Measurements from ENCODE around the gene NPAS3.

Gene NPAS3

DNA sequence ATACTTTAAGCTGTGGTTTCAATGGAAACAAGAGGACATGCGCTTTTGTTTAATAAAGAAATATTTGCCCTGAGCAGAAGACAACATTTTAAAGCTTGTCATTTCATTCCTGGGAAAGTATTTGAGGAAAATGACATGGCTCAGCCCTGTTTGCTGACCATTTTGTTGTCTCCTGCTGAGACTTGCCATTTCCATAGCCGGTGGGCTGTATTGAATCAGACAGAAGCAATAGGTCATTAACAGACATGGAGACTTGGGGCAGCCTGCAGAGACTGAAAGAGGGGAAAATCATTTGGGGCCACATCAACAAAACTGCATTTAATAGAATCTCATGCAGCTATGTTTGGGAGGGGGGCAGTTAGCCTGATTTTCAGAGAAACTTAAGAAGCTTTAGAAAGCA is 443.0 kb downstream of the NPAS3 start:
- DNase-seq: no peak

DNA sequence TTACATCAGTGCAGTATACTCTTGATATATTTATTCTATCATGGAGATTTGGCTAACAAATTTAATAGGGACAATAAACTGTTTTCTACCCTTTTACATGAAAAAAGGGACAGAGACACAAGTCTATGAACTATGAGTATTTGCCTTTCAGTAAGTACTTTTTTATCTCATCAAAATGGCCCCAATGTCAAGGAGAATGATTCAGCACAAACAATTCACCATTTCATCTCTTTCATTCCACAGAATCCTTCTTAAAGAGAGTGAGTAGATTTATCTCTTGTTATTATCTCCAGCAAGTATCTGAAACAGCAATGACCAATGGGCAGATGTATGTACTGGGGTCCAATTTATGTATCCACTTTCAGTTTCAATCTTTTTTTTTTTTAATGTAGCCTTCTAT is 447.5 kb downstream of the NPAS3 start:
- no peak for DNase-seq

DNA sequence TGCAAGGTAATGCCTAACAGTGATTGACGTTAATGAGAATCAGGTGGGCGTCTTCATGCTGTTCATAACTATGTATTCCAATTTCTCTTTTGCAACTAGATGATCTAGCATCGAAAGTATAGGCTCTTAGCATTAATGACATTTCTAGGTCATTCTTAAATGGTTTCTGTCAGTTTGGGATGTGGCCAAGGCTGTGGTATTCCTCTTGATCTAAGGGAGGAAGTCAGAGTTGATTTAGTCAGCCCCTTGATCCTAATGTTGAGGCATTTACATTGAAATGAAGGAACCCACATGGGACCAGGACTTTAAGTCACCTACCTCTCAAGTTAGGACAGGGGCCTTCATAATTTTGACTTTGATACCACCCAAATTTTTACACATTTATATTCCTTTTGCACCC is 448.1 kb downstream of the NPAS3 start:
- DNase-seq: no peak

DNA sequence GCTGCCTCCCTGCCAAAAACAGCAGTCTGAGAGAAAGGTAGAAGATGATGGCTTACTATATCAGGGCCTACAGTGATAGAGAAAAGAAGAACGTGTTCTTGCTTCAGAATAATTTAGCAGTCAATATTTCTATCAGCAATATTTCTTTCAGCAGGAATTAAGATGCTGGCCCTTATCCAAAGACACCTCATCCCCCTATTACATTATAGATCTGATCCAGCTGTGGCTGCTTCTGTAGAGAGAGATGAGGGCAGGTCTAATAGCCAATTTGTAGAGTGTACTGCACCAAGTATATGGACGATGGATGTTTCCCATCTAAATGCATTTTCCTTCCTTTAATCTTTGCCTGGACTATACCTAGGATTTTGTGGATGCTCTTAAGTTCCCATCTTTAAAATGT is 451.7 kb downstream of the NPAS3 start:
- DNase-seq: no peak

DNA sequence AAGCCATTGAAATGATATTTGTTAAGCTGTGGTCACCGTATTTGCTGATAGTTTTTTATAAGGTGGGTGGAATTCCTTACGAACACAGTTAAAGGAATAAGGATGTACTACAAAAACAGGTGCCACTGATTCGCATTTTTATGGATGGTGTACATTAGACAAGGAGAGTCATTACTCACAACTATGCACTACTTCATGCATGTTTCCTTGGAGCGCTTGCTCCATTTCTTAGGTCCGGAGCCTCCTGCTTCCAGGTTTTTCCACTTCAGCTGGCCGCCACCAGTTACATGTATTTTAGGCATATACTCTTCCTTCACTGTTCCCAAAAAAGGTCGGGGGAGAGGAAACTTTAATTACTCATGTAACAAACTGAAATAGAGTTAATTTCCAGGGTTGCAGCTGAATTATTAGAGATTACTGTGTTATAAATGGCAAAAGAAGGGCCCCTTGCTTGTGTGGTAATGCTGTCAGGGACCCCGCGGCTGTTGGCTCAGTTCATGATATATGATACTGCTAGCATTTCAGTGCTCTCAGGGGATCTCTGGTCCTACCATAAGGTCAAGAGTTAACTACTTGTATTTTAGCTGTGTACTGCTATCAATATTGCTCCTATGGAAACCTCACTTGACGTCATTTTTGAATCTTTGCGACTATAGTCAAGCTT is 454.7 kb downstream of the NPAS3 start:
- DNase-seq: peak; percentile 5

DNA sequence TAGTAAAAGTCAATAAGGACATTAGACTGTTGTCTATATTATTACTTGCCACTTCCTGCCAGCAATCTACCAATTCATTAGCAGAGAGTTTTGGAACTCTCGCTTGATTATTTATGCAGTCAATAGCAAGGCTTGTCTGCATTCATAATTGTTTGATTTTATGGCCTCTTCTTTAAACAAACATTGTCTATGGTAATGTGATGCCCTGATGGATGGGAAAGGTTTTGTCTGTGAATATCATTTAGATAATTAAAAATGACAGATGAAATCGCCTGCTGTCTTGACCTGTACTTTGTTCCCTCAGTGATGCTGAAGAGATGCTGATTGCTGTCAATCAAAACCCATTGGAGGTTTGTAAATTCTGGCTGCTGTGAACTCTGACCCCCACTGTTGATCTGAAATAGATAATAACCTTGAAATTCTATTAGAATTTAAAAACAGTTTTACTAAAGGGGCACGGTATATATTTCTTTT is 455.3 kb downstream of the NPAS3 start:
- no peak for DNase-seq

DNA sequence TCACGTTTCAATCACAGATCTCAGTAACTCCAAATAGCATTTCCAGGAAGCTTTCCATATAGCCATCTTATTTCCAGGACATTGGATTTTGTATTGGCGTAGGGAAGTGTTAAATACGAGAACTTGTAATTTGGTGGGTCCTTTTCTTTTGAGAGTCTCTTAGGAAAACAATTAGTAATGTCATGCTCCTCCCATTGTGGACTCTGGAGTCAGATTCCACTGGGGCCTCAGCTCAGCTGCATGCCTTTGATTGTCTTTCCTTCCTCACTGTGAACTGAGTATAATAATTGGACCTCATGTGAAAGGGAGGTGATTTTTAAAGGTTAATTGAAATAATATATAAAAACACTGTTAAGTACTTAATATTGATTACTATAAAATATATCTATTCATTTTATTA is 462.6 kb downstream of the NPAS3 start:
- no peak for DNase-seq

DNA sequence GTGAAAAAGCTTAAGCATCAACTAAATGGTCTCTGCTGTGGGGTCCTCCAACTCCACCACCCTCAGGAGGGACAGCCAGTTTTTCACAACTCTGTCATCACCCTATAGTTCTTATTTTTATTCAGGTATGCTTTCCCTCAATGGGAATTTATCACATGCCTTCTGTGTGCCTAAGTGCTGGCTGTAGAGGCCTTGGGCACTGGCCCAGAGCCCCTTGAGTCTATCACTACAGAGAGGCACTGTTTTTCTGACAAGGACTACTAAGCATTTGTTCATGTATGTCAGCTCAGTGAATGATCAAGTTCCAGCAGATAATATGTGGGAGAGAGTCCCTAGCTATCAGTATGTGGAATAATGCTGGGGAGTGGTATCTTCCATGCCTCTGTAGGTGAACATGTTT is 463.9 kb downstream of the NPAS3 start:
- no peak for DNase-seq

DNA sequence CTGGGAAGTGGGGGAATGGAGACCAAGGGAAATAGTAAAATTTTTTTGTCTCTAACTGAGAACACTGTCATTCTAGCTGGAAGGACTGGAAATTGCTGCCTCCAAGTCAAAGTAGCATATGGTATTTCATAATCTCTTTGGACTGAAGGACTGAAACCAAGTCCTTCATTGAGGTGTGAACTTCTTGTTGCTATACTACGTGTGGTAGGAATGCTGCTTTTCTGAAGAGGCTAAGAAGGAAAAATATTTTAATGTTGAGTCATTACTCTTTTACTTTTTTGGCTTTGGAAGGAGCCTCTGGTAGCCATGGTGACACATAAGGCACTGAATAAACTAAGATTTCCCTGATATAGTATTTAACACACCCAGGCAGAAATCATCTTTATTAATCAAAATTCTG is 465.4 kb downstream of the NPAS3 start:
- no peak for DNase-seq

DNA sequence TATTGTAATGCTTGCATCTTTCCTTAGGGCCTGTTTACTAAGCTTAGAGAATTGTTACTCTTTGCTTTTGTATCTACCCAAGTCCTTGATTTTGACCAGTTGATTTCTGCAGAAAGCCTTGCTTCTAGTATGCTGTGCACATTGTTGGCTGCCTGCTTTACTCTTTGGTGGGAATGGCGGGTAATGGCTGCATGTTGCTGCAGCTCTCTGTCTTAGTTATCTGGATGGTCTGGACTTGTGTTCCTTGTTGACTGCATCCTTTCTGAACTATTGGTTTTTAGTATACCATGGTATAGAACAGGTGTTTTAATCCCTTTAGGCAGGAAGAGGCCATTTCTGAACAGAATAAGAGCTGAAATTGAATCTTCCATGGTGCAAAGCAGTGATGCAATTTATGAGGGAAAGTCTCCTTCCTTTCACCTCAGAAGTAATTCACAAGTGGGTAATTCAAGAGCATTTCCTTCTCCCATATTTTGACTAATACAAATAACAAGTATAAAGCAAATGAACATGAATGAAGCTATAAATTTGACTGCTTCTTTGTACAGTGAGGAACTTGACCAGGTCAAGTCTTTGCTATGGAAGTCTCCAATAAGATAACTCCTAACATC is 466.4 kb downstream of the NPAS3 start:
- DNase-seq: no peak

DNA sequence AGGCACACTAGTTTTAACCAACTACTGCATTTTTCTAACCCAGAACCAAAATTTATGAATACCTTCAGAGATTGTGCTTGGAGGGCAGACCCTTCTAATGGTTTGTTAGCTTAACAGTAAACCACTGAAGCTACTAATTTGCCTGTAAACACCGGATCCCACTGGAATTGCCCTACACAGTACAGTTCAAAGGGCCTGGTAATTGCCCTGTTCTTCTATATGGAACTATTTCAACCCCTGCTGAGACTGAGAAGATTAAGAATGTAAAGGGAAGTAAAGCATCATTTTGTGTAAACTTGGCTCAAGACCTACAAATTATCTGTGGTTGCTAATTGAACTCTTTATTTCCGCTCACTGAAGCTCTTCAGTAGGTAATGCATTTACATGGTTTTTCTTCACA is 468.1 kb downstream of the NPAS3 start:
- DNase-seq: no peak

DNA sequence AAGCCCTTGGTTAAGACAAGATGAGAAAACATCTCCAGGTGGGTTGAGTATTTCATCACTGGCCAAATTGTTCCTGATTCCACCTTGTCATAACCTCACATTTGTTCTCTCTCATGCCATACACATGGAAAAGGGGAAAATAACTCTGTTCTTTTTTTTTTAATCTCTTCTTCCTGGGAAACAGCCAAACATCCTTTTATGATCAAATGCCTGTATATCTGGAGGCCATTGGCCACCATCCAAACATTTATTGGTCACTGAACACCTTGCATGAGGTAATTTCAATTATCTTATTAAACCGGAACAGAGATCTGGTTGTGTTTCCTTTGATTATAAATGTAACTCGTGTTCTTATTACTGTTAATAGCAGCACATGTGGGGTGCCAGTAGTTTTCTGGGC is 469.6 kb downstream of the NPAS3 start:
- DNase-seq: no peak

DNA sequence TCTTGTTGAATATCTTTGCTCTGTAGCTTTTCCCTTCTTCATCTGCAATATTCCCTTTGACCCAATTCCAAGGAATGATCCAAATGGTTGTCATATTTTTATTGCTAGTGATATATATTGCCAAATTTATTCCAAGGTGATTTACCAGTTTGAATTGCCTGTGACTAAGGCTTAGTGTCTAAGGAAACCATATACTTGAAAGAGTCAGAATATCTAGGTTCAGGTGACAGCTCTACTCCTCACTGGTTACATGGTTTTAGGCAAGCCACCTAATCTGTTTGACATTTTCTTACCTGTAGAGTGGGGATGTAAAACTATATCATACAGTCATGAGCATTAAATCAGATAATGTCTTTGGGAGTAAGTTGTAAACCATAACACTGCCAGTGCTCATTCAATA is 473.8 kb downstream of the NPAS3 start:
- DNase-seq: no peak

DNA sequence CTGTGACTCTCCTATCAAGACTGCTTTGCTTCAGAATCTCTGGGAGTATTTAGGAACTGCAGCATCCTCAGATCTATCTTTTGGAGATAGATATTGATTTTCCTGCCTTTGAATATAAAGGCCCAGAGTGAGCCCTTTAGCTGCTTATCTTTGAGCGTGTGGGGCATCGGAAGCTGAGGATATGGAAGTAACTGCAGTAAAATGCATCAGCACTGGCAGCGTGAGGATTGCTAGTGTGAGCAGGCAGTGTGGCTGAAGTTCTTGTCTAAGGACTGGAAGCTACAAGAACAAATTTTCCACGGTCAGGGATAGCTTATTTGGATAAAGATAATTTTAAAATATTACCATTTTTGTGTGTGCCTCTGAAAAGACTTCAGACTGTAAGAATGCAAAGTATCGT is 474.7 kb downstream of the NPAS3 start:
- DNase-seq: no peak

DNA sequence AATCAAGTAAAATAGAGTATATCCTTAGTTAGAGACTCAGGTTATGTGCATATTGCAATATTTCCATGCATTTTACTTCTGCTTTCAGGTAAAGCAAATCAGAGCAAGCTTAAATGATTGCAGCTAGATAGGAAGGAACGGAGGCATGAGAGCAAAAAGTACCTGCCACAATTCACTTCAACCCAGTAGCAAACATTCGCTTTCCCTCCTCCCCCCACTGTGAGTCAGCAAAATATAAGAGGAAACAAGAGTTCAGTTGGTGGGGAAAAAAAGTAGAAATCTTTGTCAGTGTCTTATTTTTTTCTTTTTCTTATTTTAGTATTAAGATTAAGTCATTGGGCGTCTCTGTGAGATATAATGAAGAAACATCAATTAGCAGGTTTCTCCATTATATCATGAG is 475.4 kb downstream of the NPAS3 start:
- no peak for DNase-seq

DNA sequence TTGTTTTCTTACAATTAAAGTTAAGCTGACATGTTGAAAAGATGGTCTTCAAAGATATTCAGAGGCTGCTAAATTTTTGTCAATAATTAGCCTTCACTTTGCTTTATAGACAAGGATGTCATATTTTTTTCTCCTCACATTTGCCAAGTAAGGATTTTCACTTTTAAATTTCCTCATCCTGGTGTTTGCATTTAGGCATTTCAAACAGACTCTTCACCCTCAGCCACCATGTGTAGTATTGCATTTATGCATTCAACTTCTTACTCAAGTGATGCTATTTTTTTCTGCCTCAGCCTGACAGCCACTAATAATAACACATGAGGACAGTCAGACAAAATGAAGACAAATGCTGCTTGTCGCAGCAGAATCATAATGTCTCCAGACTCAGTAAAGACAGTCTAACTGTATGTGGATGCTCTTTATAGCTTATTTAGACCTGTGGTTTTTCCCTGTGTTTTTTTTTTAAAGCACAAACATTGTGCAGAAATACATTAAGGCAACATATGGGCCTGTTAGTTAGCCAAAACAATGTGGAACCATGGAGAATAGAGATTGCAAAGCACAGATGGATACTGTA is 481.5 kb downstream of the NPAS3 start:
- DNase-seq: no peak

DNA sequence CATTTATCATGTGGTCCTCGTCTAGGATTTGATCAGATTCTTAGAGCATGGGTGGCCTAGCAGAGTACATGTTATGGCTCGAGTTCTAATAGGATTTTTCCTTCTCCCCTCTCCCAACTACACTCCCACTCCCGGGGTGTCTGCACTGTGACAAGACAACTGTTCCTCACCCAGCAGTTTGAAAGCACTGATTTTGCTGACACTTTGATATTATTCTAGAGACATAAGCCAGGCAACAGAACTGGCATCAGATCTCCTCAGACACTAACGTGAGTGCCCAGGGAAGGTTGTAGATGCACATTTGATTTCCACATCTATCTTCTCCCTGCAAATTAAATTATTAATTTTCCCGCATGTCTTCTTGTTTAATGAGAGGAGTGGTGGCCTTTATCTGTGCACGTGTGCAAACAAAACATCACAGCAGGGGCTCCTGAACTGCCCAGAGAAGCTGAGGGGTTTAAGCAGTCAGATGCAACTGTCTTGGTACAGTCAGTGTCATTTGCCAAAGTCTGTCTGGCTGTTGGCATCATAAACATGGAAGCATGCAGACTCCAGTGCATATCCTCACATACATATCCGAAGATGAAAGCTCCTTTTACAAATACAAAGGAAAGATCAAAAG is 491.8 kb downstream of the NPAS3 start:
- DNase-seq: no peak

DNA sequence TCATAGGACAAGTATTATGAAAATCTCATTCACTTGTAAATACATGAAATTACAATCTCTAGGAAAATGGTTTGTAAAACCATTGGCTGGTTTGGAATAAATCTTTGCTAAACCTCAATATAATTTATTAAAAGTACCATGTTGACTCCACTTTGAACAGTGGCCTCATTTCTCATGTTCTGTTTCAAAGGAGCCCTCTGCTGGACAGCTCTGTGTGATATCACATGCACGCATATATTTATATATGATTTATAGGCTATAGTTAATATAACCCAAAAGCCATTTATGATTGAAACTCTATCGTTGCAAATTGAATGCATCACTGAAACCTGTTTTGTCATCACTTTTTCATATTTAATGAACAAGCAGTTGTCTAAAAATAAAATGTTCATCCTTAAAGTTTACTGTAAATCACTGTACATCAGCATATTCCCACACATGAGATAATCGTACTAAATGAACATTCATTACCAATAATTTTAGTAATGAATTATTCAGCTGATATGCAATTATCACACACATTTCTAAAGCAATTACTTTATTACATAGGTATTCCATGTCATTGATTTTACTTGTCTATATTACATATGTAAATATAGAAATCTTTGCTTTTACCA is 493.8 kb downstream of the NPAS3 start:
- no peak for DNase-seq

DNA sequence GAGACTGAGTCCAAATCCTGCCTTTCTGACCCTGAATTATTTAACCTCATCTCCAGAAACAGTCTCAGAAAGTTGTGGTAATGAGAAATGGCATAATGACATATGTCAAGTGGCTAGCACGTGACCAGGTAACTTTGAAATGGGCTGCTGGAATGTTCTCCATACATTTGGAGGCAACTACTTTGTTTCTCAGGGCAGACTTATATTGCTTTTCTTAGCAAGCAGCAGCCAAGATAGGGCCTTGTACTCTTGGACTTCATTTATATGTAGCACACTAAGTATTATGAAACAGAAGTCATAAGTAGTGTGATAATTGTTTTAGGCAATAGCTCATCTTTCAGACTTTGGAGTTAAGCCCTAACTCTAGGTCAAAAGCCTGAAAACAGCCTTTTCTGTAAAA is 494.7 kb downstream of the NPAS3 start:
- no peak for DNase-seq

DNA sequence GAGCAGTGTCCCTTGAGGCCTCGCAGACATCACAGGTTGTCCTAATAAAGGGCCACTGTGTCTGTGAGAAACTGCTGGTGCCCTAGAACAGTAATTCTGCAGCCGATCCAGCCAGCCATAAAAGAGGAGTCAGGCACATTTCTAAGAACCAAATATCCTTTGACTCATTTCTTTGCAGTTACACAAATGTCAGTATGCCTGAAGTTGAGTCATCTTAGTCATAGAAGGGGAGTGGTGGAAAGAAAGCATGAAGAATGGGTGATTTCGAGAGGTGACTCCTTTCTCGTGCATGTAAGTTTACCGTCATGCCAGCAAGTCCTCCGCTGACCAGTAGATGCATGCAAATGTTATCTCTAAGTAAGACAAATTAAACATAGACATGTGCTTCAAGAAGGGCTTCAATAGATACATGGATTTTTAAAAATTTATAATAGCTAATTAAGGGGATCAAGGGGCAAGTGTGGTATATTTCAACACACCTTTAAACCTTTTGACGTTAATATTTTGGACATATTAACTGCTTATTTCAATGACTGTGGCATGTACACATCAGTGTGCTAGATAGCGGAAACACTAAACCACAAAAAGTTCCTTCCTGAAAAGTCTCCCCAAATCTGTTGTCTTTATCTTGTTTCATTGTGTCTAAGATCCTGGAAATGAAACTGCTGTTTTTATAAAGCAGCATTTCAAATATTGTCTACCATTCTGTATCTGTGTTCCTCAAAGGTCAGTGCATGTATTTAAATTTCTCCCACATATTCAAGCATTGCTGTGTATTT is 497.4 kb downstream of the NPAS3 start:
- DNase-seq: no peak

DNA sequence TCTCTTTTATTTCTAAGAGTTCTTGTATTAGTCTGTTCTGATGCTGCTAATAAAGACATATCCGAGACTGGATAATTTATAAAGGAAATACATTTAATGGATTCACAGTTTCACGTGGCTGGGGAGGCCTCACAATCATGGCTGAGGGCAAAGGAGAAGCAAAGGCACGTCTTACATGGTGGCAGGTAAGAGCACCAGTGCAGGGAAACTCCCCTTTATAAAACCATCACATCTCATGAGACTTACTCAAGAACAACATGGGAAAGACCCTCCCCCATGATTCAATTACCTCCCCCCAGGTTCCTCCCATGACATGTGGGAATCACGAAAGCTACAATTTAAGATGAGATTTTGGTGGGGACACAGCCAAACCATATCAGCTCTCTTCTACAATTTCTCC is 503.0 kb downstream of the NPAS3 start:
- no peak for DNase-seq

DNA sequence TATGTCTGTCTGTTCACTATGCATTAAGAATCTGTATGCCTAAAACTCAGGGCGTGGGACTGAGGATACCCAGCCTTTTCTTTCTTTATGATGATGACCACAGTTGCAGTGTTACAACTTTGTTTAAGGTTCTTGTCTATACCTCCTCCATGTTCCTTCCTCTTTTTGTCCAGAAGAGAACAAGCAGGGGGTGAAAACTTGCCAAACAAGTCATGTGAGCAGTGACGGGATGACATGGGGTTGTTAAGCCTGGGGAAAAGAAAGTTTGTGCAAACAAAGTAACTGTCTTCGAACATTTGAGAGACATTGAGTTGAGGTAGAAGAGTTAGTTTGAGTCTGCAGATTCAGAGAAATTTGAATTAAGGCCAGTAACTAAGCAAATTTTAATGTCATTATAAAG is 505.5 kb downstream of the NPAS3 start:
- DNase-seq: no peak

DNA sequence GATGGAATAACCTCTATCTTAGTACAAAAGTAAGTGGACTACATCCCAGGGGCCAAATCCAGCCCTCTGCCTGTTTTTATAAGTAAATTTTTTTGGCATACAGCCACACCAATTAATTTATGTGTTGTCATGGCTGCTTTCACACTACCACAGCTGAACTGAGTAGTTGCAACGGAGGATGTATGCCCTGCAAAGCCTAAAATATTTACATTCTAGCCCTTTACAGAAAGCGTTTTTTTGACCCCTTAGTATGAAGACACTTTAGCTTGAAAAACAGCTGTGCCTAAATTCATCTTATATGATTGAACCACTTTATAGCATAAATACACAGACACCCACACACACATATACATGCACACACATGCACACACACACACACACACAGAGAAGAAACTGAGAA is 510.6 kb downstream of the NPAS3 start:
- no peak for DNase-seq

Data from right kidney (tissue), 1 donor.